GM19468 (cell line): ENCODE results near the gene ANKHD1.

ENCODE experiments used
- ATAC-seq: cut with Tn5 transposase; IDR thresholded peaks from one replicate; pipeline ENCODE4 v1.9.1; 2021; ENCODE audit warnings: mild to moderate bottlenecking, moderate library complexity, moderate number of reproducible peaks; ENCODE audit not compliant: unreplicated experiment; ENCODE audit errors: extremely low read depth

ANKHD1 gene

GRCh38 chr5:140371356-140372151 lies 30.1 kb upstream of the ANKHD1 start:
- ATAC-seq, result no peak

- no peak for ATAC-seq
Measured at GRCh38 chr5:140372971-140373487, 28.6 kb upstream of the ANKHD1 start.

DNA sequence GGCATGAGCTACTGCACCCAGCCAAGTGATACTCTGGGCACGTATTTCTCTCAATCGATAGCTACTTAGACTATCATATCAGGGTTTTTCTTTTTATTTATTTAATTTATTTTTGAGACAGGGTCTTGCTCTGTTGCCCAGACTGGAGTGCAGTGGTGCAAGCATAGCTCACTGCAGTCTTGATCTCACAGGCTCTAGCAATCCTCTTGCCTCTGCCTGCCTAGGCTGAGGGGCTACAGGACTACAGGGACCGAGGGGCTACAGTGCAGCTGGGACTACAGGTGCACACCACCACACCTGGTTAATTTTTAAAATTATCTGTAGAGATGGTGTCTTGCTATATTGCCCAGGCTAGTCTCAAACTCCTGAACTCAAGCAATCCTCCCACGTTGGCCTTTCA lies 20.3 kb upstream of the ANKHD1 start:
- no peak for ATAC-seq

DNA sequence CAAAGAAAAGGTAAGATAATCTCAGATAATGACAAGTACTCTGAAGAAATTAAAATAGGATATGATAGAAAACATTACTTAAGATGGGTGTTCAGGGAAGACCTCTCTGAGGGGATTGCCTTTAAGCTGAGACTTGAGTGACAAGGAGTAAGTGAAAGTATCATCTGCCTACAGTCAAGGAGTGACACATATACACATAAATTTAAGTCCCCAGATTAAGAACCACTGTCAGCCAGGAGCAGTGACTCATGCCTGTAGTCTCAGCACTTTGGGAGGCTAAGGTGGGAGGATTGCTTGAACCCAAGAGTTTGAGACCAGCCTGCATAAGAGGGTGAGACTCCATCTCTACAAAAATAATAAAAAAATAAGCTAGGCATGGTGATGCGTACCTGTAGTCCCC lies 19.7 kb upstream of the ANKHD1 start:
- no peak for ATAC-seq

DNA sequence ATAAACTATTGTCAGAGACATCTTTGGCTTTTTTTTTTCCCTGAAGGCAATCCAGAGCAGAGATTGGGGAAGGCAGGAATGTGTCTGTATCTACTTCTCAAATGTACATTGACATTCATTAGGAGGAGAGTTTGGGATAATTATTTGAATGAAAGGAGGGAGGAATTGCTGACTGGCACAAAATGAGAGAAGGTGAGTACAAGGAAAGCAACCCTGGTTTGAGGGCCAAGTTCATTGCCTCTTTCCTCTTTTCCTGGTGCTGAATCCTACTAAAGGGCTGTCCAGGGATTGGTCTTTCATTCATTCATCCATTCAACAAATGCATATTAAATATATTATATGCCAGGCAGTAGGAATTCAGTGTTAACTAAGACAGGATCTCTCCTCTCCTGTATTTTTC lies 18.8 kb upstream of the ANKHD1 start:
- no peak for ATAC-seq

DNA sequence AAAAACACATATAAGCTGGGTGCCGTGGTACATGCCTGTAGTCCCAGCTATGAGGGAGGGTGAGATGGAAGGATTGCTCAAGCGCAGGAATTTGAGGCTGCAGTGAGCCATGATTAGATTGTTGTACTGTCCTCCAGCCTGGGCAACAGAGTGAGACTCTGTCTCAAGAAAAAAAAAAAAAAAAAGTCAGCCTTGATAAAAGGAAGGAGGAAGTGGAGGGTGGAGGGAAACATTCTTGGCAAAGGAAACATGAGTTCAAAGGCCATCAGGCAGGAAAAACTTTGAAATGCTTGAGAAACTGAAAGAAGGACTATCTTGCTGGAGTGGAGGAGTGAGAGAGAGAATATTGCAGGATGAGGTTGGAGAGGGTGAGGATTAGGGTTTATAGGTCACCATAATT lies 18.3 kb upstream of the ANKHD1 start:
- ATAC-seq, result no peak

DNA sequence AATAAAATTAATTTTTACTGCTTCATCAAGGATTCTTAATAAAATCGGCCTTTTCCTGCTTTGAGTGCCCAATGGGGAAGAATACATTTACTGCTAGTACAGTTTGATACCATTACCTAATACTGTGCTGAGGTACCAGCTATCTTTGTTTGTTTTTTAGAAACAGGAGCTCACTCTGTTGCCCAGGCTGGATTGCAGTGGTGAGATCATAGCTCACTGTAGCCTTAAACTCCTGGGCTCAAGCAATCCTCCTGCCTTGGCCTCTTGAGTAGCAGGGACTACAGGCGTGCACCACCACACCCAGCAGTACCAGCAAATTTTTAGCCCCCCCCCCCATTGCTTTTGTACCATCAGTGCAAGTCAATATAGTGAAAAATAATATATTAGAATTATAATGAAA lies 13.6 kb upstream of the ANKHD1 start:
- no peak for ATAC-seq

GRCh38 chr5:140391312-140391711 lies 10.3 kb upstream of the ANKHD1 start:
- ATAC-seq, result no peak

- ATAC-seq, result no peak
Measured at GRCh38 chr5:140391732-140392131, 9.9 kb upstream of the ANKHD1 start.

- ATAC-seq, result no peak
Measured at GRCh38 chr5:140393738-140394137, 7.9 kb upstream of the ANKHD1 start.

- ATAC-seq, result no peak
Measured at GRCh38 chr5:140398379-140398811, 3.2 kb upstream of the ANKHD1 start.

DNA sequence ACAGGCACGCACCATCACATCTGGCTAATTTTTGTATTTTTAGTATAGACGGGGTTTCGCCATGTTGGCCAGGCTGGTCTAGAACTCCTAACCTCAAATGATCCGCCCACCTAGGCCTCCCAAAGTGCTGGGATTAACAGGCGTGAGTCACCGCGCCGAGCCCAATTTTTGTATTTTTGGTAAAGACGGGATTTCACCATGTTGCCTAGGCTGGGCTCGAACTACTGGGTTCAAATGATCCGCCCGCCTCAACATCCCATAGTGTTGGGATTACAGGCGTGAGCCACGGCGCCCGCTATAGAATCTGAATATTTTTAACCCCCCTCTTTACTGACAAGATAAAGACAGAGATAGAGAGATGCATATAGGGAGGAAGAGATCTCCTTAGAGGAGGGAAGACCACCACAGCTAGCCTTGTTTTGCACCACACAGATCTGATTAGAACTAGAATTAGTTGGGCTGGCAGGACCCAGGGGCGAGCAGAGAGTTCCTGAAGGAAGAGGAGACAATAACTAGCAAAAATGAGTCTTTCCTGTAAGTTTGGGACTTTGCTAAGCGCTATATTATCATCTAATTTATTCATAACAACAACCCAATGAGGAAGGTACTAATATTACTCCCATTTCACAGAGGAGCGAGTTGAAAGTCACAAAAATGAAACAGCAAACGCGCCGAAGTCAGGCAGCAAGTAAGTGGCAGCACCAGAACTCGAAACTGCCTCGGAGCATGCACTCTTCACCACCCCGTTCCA lies 1.5 kb upstream of the ANKHD1 start:
- no peak for ATAC-seq

- ATAC-seq, result peak; percentile 48
Measured at GRCh38 chr5:140400730-140401361, 787 bp upstream of the ANKHD1 start.

GRCh38 chr5:140402258-140403074 lies 833 bp downstream of the ANKHD1 start:
- no peak for ATAC-seq

- no peak for ATAC-seq
Measured at GRCh38 chr5:140403613-140404012, 2.0 kb downstream of the ANKHD1 start.

- ATAC-seq, result no peak
Measured at GRCh38 chr5:140408750-140409241, 7.2 kb downstream of the ANKHD1 start.

DNA sequence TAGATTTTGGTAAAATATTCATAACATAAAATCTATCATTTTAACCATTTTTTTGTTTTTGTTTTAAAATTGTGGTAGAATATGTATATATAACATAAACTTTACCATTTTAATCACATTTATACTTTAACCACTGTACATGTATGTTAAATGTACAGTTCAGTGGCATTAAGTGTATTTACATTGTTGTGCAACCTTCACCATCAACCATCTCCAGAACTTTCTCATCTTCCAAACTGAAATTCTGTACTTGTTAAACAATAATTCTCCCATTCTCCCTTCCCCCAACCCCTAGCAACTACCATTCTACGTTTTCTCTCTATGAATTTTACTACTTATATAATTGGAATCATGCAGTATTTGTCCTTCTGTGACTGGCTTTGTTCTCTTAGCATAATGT lies 11.6 kb downstream of the ANKHD1 start:
- no peak for ATAC-seq

DNA sequence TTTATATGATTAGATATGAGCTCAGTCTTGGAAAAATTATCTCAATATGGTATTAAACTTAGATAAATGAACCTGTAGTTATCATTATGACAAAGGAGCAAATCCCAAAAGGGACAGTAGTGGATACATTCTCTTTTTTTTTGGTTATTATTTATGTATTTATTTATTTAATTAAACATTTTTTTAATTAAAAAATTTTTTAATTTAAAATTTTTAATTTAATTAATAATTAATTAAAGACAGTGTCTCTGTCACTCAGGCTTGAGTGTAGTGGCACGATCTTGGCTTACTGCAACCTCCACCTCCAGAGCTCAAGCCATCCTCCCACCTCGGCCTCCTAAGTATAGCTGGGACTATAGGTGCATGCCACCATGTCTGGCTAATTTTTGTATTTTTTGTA lies 15.6 kb downstream of the ANKHD1 start:
- no peak for ATAC-seq

DNA sequence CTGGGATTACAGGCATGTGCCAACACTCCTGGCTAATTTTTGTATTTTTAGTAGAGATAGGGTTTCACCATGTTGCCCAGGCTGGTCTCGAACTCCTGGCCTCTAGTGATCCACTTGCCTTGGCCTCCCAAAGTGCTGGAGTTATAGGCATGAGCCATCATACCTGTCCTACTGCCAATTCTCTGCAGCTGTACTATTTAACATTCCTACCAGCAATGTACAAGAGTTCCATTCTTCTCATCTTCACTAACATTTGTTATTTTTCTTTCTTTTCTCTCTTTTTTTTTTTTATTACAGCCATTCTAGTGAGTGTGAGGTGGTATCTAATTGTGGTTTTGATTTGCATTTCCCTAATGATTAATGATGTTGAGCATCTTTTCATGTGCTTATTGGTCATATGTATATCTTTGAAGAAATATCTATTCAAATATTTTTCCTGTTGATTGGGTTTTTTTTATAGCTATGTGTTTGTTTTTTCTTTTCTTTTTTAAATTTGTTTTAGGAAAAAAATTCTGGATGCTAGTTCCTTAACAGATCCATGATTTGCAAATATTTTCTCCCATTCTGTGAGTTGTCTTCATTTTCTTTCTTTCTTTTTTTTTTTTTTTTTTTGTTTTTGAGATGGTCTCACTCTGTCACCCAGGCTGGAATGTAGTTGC lies 17.4 kb downstream of the ANKHD1 start:
- ATAC-seq, result no peak

DNA sequence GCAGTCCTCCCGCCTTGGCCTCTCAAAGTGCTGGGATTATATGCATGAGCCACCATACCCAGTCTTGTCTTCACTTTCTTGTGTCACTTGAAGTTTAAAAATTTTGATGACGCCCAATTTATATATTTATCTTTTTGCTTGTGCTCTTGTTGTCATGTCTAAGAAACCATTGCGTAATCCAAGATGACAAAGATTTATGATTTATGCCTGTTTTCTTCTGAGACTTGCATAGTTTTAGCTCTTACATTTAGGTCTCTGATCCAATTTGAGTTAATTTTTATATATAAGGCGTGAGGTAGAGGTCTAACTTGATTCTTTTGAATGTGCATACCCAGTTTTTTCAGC lies 18.6 kb downstream of the ANKHD1 start:
- ATAC-seq, result no peak
